IPS-20b (cell line): Measurements from ENCODE around the gene WBP1.

Experiments
- H3K27ac ChIP-seq: one replicate; pipeline ENCODE4 v1.5.1; 2013; ENCODE audit warnings: low read length
- H3K27me3 ChIP-seq: 2 replicates; pipeline ENCODE4 v1.6.1; 2013; ENCODE audit warnings: mild to moderate bottlenecking, low read length, inconsistent platforms; ENCODE audit not compliant: insufficient read depth
- H3K36me3 ChIP-seq: 2 replicates; pipeline ENCODE4 v1.6.1; 2013; ENCODE audit warnings: low read depth, mild to moderate bottlenecking, inconsistent platforms, low read length, moderate library complexity; ENCODE audit not compliant: insufficient read depth
- H3K4me1 ChIP-seq: 2 replicates; pipeline ENCODE4 v1.6.1; 2013; ENCODE audit warnings: mild to moderate bottlenecking, control low read depth, inconsistent platforms, low read length, moderate library complexity; ENCODE audit not compliant: insufficient read depth
- H3K4me3 ChIP-seq: 2 replicates; pipeline ENCODE4 v1.5.1; 2013; ENCODE audit warnings: mild to moderate bottlenecking, low read length, inconsistent platforms
- H3K9ac ChIP-seq: 2 replicates; pipeline ENCODE4 v1.6.1; 2013; ENCODE audit warnings: low read depth, mild to moderate bottlenecking, inconsistent platforms, low read length, moderate library complexity
- H3K9me3 ChIP-seq: 2 replicates; pipeline ENCODE4 v1.6.1; 2013; ENCODE audit warnings: mild to moderate bottlenecking, low read depth, low read length, inconsistent platforms; ENCODE audit not compliant: insufficient read depth

Gene WBP1

DNA sequence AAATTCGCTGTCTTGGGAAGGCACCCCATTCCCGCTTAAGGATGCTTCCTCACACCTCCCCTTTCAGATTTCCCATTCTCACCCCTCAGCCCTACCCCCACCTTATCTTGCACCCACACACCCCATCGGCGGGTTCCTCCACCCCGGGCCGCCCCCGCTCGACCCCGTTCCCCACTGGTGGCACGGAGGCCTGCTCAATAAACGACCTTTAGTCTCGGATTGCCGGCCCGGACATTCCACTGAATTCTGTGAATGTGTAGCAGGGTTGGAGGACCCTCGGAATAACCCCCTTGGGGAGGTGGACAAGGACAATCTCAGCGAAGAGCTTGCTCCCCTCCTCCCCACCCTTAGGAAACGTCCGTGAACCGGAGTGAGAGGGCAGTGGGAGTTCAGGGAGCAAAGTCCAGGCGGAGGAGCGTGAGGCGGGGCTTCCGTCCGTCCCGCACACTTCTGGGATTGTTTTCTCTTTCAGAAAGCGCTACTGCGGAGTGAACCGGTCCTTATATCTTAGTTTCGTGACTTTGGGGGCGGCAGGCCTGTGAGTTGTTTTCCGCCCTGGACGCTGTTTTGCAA is 44.0 kb downstream of the WBP1 start:
- Histone ChIP-seq H3K4me1 (peaks cover 7% of the 10 kb centered on the region; the same call in 1 of the 2 replicates), H3K27me3 (peaks cover 98% of the 10 kb centered on the region), H3K9me3 (peaks cover 3% of the 10 kb centered on the region; the same call in 1 of the 2 replicates), H3K36me3 (peaks cover 11% of the 10 kb centered on the region; the same call in 1 of the 2 replicates), H3K9ac (no peak overlapping the region), H3K27ac (no peak overlapping the region), H3K4me3 (peak overlapping the region; percentile 66)

- H3K4me3 ChIP-seq = peak overlapping the region; percentile 66
- no peak overlapping the region for H3K27ac ChIP-seq
- peaks cover 7% of the 10 kb centered on the region; the same call in 1 of the 2 replicates for H3K4me1 ChIP-seq
- H3K9ac ChIP-seq = no peak overlapping the region
- H3K9me3 ChIP-seq = peaks cover 3% of the 10 kb centered on the region; the same call in 1 of the 2 replicates
- peaks cover 91% of the 10 kb centered on the region for H3K27me3 ChIP-seq
- H3K36me3 ChIP-seq = peaks cover 11% of the 10 kb centered on the region; the same call in 1 of the 2 replicates
These were observed 44.7 kb downstream of the WBP1 start for GRCh38 chr2:74502720-74503505.

- H3K27me3 ChIP-seq = peaks cover 91% of the 10 kb centered on the region
- peak overlapping the region; percentile 66; the same call in 1 of the 2 replicates for H3K4me3 ChIP-seq
- no peak overlapping the region for H3K27ac ChIP-seq
- H3K36me3 ChIP-seq = peaks cover 11% of the 10 kb centered on the region; the same call in 1 of the 2 replicates
- H3K9me3 ChIP-seq = peaks cover 3% of the 10 kb centered on the region; the same call in 1 of the 2 replicates
- no peak overlapping the region for H3K9ac ChIP-seq
- peaks cover 13% of the 10 kb centered on the region; the same call in 1 of the 2 replicates for H3K4me1 ChIP-seq
These were observed 45.6 kb downstream of the WBP1 start for GRCh38 chr2:74503506-74504475.

- Histone ChIP-seq H3K4me1 (peaks cover 13% of the 10 kb centered on the region; the same call in 1 of the 2 replicates), H3K4me3 (no peak overlapping the region)
These were observed 46.4 kb downstream of the WBP1 start for GRCh38 chr2:74504591-74504990.

GRCh38 chr2:74505448-74506246 is 47.4 kb downstream of the WBP1 start:
- Histone ChIP-seq H3K4me3 (no peak overlapping the region), H3K27me3 (peaks cover 91% of the 10 kb centered on the region), H3K27ac (no peak overlapping the region)

More at GRCh38 chr2:74504591-74504990, 46.4 kb downstream of the WBP1 start:
- Histone ChIP-seq H3K9ac (no peak overlapping the region), H3K9me3 (peaks cover 3% of the 10 kb centered on the region; the same call in 1 of the 2 replicates), H3K36me3 (peaks cover 11% of the 10 kb centered on the region; the same call in 1 of the 2 replicates), H3K27ac (no peak overlapping the region), H3K27me3 (peaks cover 91% of the 10 kb centered on the region)

GRCh38 chr2:74507145-74507925 is 49.1 kb downstream of the WBP1 start, which contains the start of gene PCGF1:
PCGF1 (minus strand) TSS chr2:74507695; CDS start chr2:74507668, 27 bp downstream.
- Histone ChIP-seq H3K9ac (peak within 1 kb of the TSS; percentile 99), H3K4me3 (peak within 1 kb of the TSS; percentile 100), H3K36me3 (peaks cover 11% of the 10 kb centered on the region; the same call in 1 of the 2 replicates), H3K9me3 (no peaks in the 10 kb centered on the region), H3K4me1 (peaks cover 8% of the 10 kb centered on the region; the same call in 1 of the 2 replicates), H3K27me3 (peaks cover 91% of the 10 kb centered on the region), H3K27ac (peak within 1 kb of the TSS; percentile 96)

More at GRCh38 chr2:74505448-74506246, 47.4 kb downstream of the WBP1 start:
- Histone ChIP-seq H3K4me1 (peaks cover 11% of the 10 kb centered on the region; the same call in 1 of the 2 replicates), H3K9me3 (no peaks in the 10 kb centered on the region; the same call in 1 of the 2 replicates), H3K36me3 (peaks cover 11% of the 10 kb centered on the region; the same call in 1 of the 2 replicates), H3K9ac (no peak overlapping the region)

GRCh38 chr2:74507926-74508520 is 49.8 kb downstream of the WBP1 start:
- peak overlapping the region; percentile 100 for H3K4me3 ChIP-seq
- H3K36me3 ChIP-seq = peaks cover 11% of the 10 kb centered on the region; the same call in 1 of the 2 replicates
- peak overlapping the region; percentile 96 for H3K27ac ChIP-seq
- H3K4me1 ChIP-seq = peaks cover 8% of the 10 kb centered on the region; the same call in 1 of the 2 replicates
- H3K9me3 ChIP-seq = no peaks in the 10 kb centered on the region
- peaks cover 91% of the 10 kb centered on the region for H3K27me3 ChIP-seq
- H3K9ac ChIP-seq = peak overlapping the region; percentile 99; the same call in 1 of the 2 replicates

DNA sequence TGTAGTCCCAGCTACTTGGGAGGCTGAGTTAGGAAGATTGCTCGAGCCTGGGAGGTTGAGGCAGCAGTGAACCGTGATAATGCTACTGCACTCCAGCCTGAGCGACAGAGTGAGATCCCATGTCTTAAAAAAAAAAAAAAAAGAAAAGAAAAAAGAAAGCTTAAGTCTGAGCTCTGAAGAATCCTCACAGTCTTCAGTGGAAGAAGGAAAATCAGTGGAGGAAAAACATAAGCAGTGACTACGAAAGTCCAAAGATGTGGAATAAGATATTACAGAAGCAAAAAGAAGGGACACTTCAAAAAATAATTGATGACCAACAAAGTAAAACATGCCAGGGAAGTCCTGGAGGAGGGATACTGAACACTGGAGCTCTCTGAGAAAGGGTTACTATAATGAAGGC is 52.0 kb downstream of the WBP1 start:
- H3K27me3 ChIP-seq = peaks cover 91% of the 10 kb centered on the region
- H3K9ac ChIP-seq = no peak overlapping the region

More for the DNA sequence above, 52.0 kb downstream of the WBP1 start:
- H3K27ac ChIP-seq = no peak overlapping the region
- peaks cover 8% of the 10 kb centered on the region; the same call in 1 of the 2 replicates for H3K36me3 ChIP-seq
- H3K4me3 ChIP-seq = no peak overlapping the region
- H3K9me3 ChIP-seq = no peaks in the 10 kb centered on the region
- H3K4me1 ChIP-seq = peaks cover 8% of the 10 kb centered on the region; the same call in 1 of the 2 replicates
